H1 (cell line): ENCODE results near the gene GDE1. TPM values are rescaled to one million over a fixed set of nuclear protein-coding genes. Genes with fewer than 3 reads are reported as not detected.

Experiments used
- BCL11A ChIP-seq, 2 experiments: IDR thresholded peaks; one replicate each; pipeline ENCODE4 v1.6.1; 2011; ENCODE audit warnings: low read depth in 2 of 2, low read length in 2 of 2, mild to moderate bottlenecking in 2 of 2
- CBX8 ChIP-seq: fragments of 300-800, 300-1000 bp; sonication (generic); IDR thresholded peaks from 2 replicates; pipeline ENCODE4 v1.7.1; 2016; ENCODE audit warnings: low read depth, low read length, borderline replicate concordance
- CHD1 ChIP-seq: IDR thresholded peaks from 2 replicates; pipeline ENCODE4 v1.6.1; 2012; ENCODE audit warnings: low read depth, low read length, improper control_type of control experiment
- CHD7 ChIP-seq: fragments of 300-600 bp; sonication (generic); IDR thresholded peaks from 2 replicates; pipeline ENCODE4 v1.7.1; 2012; ENCODE audit warnings: low read length, moderate library complexity, mild to moderate bottlenecking, inconsistent platforms; ENCODE audit not compliant: insufficient replicate concordance
- EP300 ChIP-seq, 2 experiments: IDR thresholded peaks; 1 replicate in 1 of 2; 2 replicates in 1 of 2; pipeline ENCODE4 v1.6.1; 2011 to 2012; ENCODE audit warnings: low read depth in 2 of 2, low read length in 2 of 2, mild to moderate bottlenecking in 2 of 2, borderline replicate concordance in 1 of 2, inconsistent platforms in 1 of 2, moderate library complexity in 1 of 2
- POLR2AphosphoS5 ChIP-seq: IDR thresholded peaks from 2 replicates; pipeline ENCODE4 v1.6.1; 2011; ENCODE audit warnings: low read depth, low read length
- TAF1 ChIP-seq: IDR thresholded peaks from 2 replicates; pipeline ENCODE4 v1.6.1; 2011; ENCODE audit warnings: mild to moderate bottlenecking, low read depth, low read length
- TBP ChIP-seq: IDR thresholded peaks from 2 replicates; pipeline ENCODE4 v1.6.1; 2011; ENCODE audit warnings: low read depth, low read length, improper control_type of control experiment
- TCF12 ChIP-seq: IDR thresholded peaks from 2 replicates; pipeline ENCODE4 v1.6.1; 2011; ENCODE audit warnings: low read depth, mild to moderate bottlenecking, low read length
- YY1 ChIP-seq: IDR thresholded peaks from 2 replicates; pipeline ENCODE4 v1.6.1; 2011; ENCODE audit warnings: low read depth, mild to moderate bottlenecking, low read length
- polyA plus RNA-seq, 7 experiments: library from polyadenylated mRNA; depleted of rRNA in 3 of 7; stranded (reverse) in 5 of 7; unstranded in 2 of 7; fragments of >200 nt in 5 of 7; fragments of 200-250 nt in 2 of 7; gene quantifications; 1 replicate in 5 of 7; 2 replicates in 1 of 7; 4 replicates in 1 of 7; pipeline versions ENCODE4 v1.2.1 to v1.2.3, GENCODE V29; 2011 to 2013; ENCODE audit warnings: missing spikeins in 2 of 7, mixed read lengths in 2 of 7
- total RNA-seq: library from RNA; stranded (reverse); fragmentation: NEBNext Ultra II Directional; extraction: Animal tissue kit (Norgen Biotek cat#: 25700); gene quantifications from 2 replicates; pipeline ENCODE4 v1.2.1, GENCODE V29; 2021

The GDE1 gene
- total and polyA plus RNA-seq, 2 of the 8 experiments (the other 6 are each of a cell fraction or from before 2014, with no cell fraction given) = 29.2 to 70.8 TPM

GRCh38 chr16:19555938-19556771 lies 34.3 kb upstream of the GDE1 start (continued):
- TF ChIP-seq POLR2AphosphoS5 (peak; percentile 96), CBX8 (no peak), TCF12 (0 out of 2 replicates have a peak, but pooled peaks have one; percentile 56), YY1 (peak; percentile 92), EP300 (IDR thresholded peaks at IDR 0.05; ENCODE audit: borderline replicate concordance in 1 of 2, low read depth in 2 of 2, low read length in 2 of 2) (no peak), BCL11A (IDR thresholded peaks at IDR 0.05; ENCODE audit: low read depth in 2 of 2, low read length in 2 of 2) (no peak), CHD1 (0 out of 2 replicates have a peak, but pooled peaks have one; percentile 54), TBP (peak; percentile 90), CHD7 (no peak), TAF1 (peak; percentile 89)
